Measurements from ENCODE around the gene ARNT2.

Gene ARNT2

GRCh38 chr15:80549191-80549590, 145.0 kb downstream of the ARNT2 start:
- H3K4me2 ChIP-seq (ENCODE audit: low read length): no peak overlapping the region
- H3K36me3 ChIP-seq (ENCODE audit: control insufficient read depth, insufficient read depth, low read length): no peaks in the 10 kb centered on the region
- no peak overlapping the region for H2BK120ac ChIP-seq (ENCODE audit: low read depth, low read length)
- no peak overlapping the region for H4K5ac ChIP-seq (ENCODE audit: low read length)
- H3K79me2 ChIP-seq (ENCODE audit: control insufficient read depth, insufficient read depth, low read length): no peaks in the 10 kb centered on the region
- H3K23ac ChIP-seq (ENCODE audit: low read length): no peak overlapping the region
- H3K79me1 ChIP-seq (ENCODE audit: low read length): no peaks in the 10 kb centered on the region
- H3K4me1 ChIP-seq (ENCODE audit: control insufficient read depth, low read depth, low read length): no peaks in the 10 kb centered on the region
- H2BK15ac ChIP-seq (replicated peaks; ENCODE audit: low read depth): no peak overlapping the region
- no peak overlapping the region for H3K27ac ChIP-seq (ENCODE audit: low read depth, low read length)
- no peak overlapping the region for H3K9ac ChIP-seq (ENCODE audit: low read length)
- H2BK5ac ChIP-seq (ENCODE audit: low read length): no peak overlapping the region
- no peak for DNase-seq
- no peak overlapping the region for H3K4me3 ChIP-seq (ENCODE audit: low read length)
- no peak overlapping the region for H3K56ac ChIP-seq (ENCODE audit: low read length)
- H3K4ac ChIP-seq (ENCODE audit: low read depth, low read length): no peak overlapping the region
- H3K18ac ChIP-seq (ENCODE audit: low read length): no peak overlapping the region
- H4K8ac ChIP-seq (ENCODE audit: low read depth, low read length): no peak overlapping the region
- no peaks in the 10 kb centered on the region for H3K27me3 ChIP-seq (ENCODE audit: insufficient read depth, low read length, poor library complexity)
- no CpG with 5 or more reads among the region's 1 CpG for WGBS (ENCODE audit: extremely low coverage, insufficient coverage, low lambda C conversion rate)
- no peak overlapping the region for H2AK5ac ChIP-seq (ENCODE audit: low read length)

DNA sequence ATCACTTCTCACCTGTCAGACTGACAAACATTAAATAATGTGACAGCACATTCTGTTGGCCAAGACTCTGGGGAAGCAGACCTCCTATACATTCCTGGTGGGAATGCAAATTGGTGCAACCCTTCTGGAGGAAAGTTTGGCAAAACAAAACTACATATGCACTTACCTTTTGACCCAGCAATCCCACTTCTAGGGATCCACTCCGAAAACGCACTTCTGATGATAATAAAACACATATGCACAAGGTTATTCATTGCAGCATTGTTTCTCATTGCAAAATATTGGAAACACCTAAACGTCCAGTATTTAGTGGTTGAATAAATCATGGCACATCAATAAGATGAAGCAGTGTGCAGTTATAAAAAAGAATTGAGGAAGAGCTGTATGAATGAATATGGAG, 145.5 kb downstream of the ARNT2 start:
- Histone ChIP-seq H3K23ac (ENCODE audit: low read length) (no peak overlapping the region), H3K79me2 (ENCODE audit: control insufficient read depth, insufficient read depth, low read length) (no peaks in the 10 kb centered on the region), H3K4me1 (ENCODE audit: control insufficient read depth, low read depth, low read length) (no peaks in the 10 kb centered on the region), H3K36me3 (ENCODE audit: control insufficient read depth, insufficient read depth, low read length) (no peaks in the 10 kb centered on the region), H3K4me3 (ENCODE audit: low read length) (no peak overlapping the region), H4K5ac (ENCODE audit: low read length) (no peak overlapping the region), H3K27ac (ENCODE audit: low read depth, low read length) (no peak overlapping the region), H2BK5ac (ENCODE audit: low read length) (no peak overlapping the region), H4K8ac (ENCODE audit: low read depth, low read length) (no peak overlapping the region), H3K18ac (ENCODE audit: low read length) (no peak overlapping the region), H3K27me3 (ENCODE audit: insufficient read depth, low read length, poor library complexity) (no peaks in the 10 kb centered on the region), H3K4ac (ENCODE audit: low read depth, low read length) (no peak overlapping the region), H3K56ac (ENCODE audit: low read length) (no peak overlapping the region), H2AK5ac (ENCODE audit: low read length) (no peak overlapping the region), H3K4me2 (ENCODE audit: low read length) (no peak overlapping the region), H2BK15ac (replicated peaks; ENCODE audit: low read depth) (no peak overlapping the region), H3K9ac (ENCODE audit: low read length) (no peak overlapping the region), H3K79me1 (ENCODE audit: low read length) (no peaks in the 10 kb centered on the region), H2BK120ac (ENCODE audit: low read depth, low read length) (no peak overlapping the region)
- DNase-seq: no peak
- no CpG with 5 or more reads among the region's 3 CpGs for WGBS (ENCODE audit: extremely low coverage, insufficient coverage, low lambda C conversion rate)

- H3K27ac ChIP-seq (ENCODE audit: low read depth, low read length): no peak overlapping the region
Measured at GRCh38 chr15:80550219-80550907, 146.2 kb downstream of the ARNT2 start.

GRCh38 chr15:80550908-80551260, 146.7 kb downstream of the ARNT2 start:
- WGBS (ENCODE audit: extremely low coverage, insufficient coverage, low lambda C conversion rate): no CpG with 5 or more reads among the region's 4 CpGs
- H2AK5ac ChIP-seq (ENCODE audit: low read length): no peak overlapping the region
- H3K4ac ChIP-seq (ENCODE audit: low read depth, low read length): no peak overlapping the region
- no peaks in the 10 kb centered on the region for H3K4me1 ChIP-seq (ENCODE audit: control insufficient read depth, low read depth, low read length)
- no peak overlapping the region for H4K8ac ChIP-seq (ENCODE audit: low read depth, low read length)
- no peak overlapping the region for H3K56ac ChIP-seq (ENCODE audit: low read length)
- no peak overlapping the region for H3K4me3 ChIP-seq (ENCODE audit: low read length)
- no peak overlapping the region for H3K23ac ChIP-seq (ENCODE audit: low read length)
- no peak overlapping the region for H3K9ac ChIP-seq (ENCODE audit: low read length)
- no peaks in the 10 kb centered on the region for H3K36me3 ChIP-seq (ENCODE audit: control insufficient read depth, insufficient read depth, low read length)
- no peaks in the 10 kb centered on the region for H3K27me3 ChIP-seq (ENCODE audit: insufficient read depth, low read length, poor library complexity)
- no peak overlapping the region for H3K18ac ChIP-seq (ENCODE audit: low read length)
- no peak overlapping the region for H4K5ac ChIP-seq (ENCODE audit: low read length)
- no peak overlapping the region for H3K27ac ChIP-seq (ENCODE audit: low read depth, low read length)
- no peaks in the 10 kb centered on the region for H3K79me2 ChIP-seq (ENCODE audit: control insufficient read depth, insufficient read depth, low read length)
- H3K4me2 ChIP-seq (ENCODE audit: low read length): no peak overlapping the region
- DNase-seq: no peak
- H2BK15ac ChIP-seq (replicated peaks; ENCODE audit: low read depth): no peak overlapping the region
- H2BK120ac ChIP-seq (ENCODE audit: low read depth, low read length): no peak overlapping the region
- no peaks in the 10 kb centered on the region for H3K79me1 ChIP-seq (ENCODE audit: low read length)
- H2BK5ac ChIP-seq (ENCODE audit: low read length): no peak overlapping the region

More at GRCh38 chr15:80550219-80550907, 146.2 kb downstream of the ARNT2 start:
- no CpG with 5 or more reads among the region's 5 CpGs for WGBS (ENCODE audit: extremely low coverage, insufficient coverage, low lambda C conversion rate)
- Histone ChIP-seq H4K5ac (ENCODE audit: low read length) (no peak overlapping the region), H2AK5ac (ENCODE audit: low read length) (no peak overlapping the region), H3K9ac (ENCODE audit: low read length) (no peak overlapping the region), H3K79me1 (ENCODE audit: low read length) (no peaks in the 10 kb centered on the region), H2BK5ac (ENCODE audit: low read length) (no peak overlapping the region), H3K4me3 (ENCODE audit: low read length) (no peak overlapping the region), H2BK120ac (ENCODE audit: low read depth, low read length) (no peak overlapping the region), H3K4me1 (ENCODE audit: control insufficient read depth, low read depth, low read length) (no peaks in the 10 kb centered on the region), H3K79me2 (ENCODE audit: control insufficient read depth, insufficient read depth, low read length) (no peaks in the 10 kb centered on the region), H3K4ac (ENCODE audit: low read depth, low read length) (no peak overlapping the region), H2BK15ac (replicated peaks; ENCODE audit: low read depth) (no peak overlapping the region), H3K36me3 (ENCODE audit: control insufficient read depth, insufficient read depth, low read length) (no peaks in the 10 kb centered on the region), H3K4me2 (ENCODE audit: low read length) (no peak overlapping the region), H3K56ac (ENCODE audit: low read length) (no peak overlapping the region), H3K23ac (ENCODE audit: low read length) (no peak overlapping the region), H3K18ac (ENCODE audit: low read length) (no peak overlapping the region), H3K27me3 (ENCODE audit: insufficient read depth, low read length, poor library complexity) (no peaks in the 10 kb centered on the region), H4K8ac (ENCODE audit: low read depth, low read length) (no peak overlapping the region)
- DNase-seq: no peak

- Histone ChIP-seq H3K9ac (ENCODE audit: low read length) (no peak overlapping the region), H3K36me3 (ENCODE audit: control insufficient read depth, insufficient read depth, low read length) (no peaks in the 10 kb centered on the region), H3K18ac (ENCODE audit: low read length) (no peak overlapping the region), H2AK5ac (ENCODE audit: low read length) (no peak overlapping the region), H2BK15ac (replicated peaks; ENCODE audit: low read depth) (no peak overlapping the region), H4K8ac (ENCODE audit: low read depth, low read length) (no peak overlapping the region), H3K23ac (ENCODE audit: low read length) (no peak overlapping the region), H4K5ac (ENCODE audit: low read length) (no peak overlapping the region), H3K79me1 (ENCODE audit: low read length) (no peaks in the 10 kb centered on the region), H2BK120ac (ENCODE audit: low read depth, low read length) (no peak overlapping the region), H2BK5ac (ENCODE audit: low read length) (no peak overlapping the region), H3K79me2 (ENCODE audit: control insufficient read depth, insufficient read depth, low read length) (no peaks in the 10 kb centered on the region), H3K4me3 (ENCODE audit: low read length) (no peak overlapping the region), H3K4me1 (ENCODE audit: control insufficient read depth, low read depth, low read length) (no peaks in the 10 kb centered on the region), H3K27ac (ENCODE audit: low read depth, low read length) (no peak overlapping the region), H3K27me3 (ENCODE audit: insufficient read depth, low read length, poor library complexity) (no peaks in the 10 kb centered on the region), H3K4ac (ENCODE audit: low read depth, low read length) (no peak overlapping the region), H3K4me2 (ENCODE audit: low read length) (no peak overlapping the region), H3K56ac (ENCODE audit: low read length) (no peak overlapping the region)
- no CpG with 5 or more reads among the region's 3 CpGs for WGBS (ENCODE audit: extremely low coverage, insufficient coverage, low lambda C conversion rate)
- DNase-seq: no peak
Measured at GRCh38 chr15:80551348-80551747, 147.2 kb downstream of the ARNT2 start.

DNA sequence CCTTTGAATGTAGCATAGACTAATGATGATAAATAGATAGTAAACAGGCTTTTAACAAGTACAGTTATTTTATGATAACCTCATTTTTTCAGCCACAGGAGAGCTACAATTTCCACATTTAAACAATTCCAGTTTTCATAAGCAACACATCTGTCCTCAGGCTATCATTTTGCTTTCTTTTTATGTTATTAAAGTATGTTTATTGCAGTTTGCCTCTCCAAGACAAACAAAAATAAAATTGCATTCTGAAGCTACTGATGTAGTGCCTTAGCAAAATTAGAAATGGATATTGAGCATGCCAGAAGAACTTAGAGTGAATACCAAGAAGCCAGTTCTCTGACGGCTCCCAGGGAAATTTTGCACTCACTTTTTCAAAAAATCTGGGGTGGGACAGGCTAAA, 150.4 kb downstream of the ARNT2 start:
- DNase-seq: no peak
- no CpG with 5 or more reads among the region's 1 CpG for WGBS (ENCODE audit: extremely low coverage, insufficient coverage, low lambda C conversion rate)

More for the DNA sequence above, 150.4 kb downstream of the ARNT2 start:
- H4K8ac ChIP-seq (ENCODE audit: low read depth, low read length): no peak overlapping the region
- no peak overlapping the region for H3K56ac ChIP-seq (ENCODE audit: low read length)
- H3K4ac ChIP-seq (ENCODE audit: low read depth, low read length): no peak overlapping the region
- no peak overlapping the region for H2BK15ac ChIP-seq (replicated peaks; ENCODE audit: low read depth)
- no peak overlapping the region for H3K4me3 ChIP-seq (ENCODE audit: low read length)
- no peaks in the 10 kb centered on the region for H3K27me3 ChIP-seq (ENCODE audit: insufficient read depth, low read length, poor library complexity)
- H3K4me2 ChIP-seq (ENCODE audit: low read length): no peak overlapping the region
- no peak overlapping the region for H2AK5ac ChIP-seq (ENCODE audit: low read length)
- H3K23ac ChIP-seq (ENCODE audit: low read length): no peak overlapping the region
- no peak overlapping the region for H3K18ac ChIP-seq (ENCODE audit: low read length)
- H3K9ac ChIP-seq (ENCODE audit: low read length): no peak overlapping the region
- H3K36me3 ChIP-seq (ENCODE audit: control insufficient read depth, insufficient read depth, low read length): no peaks in the 10 kb centered on the region
- H2BK120ac ChIP-seq (ENCODE audit: low read depth, low read length): no peak overlapping the region
- H3K27ac ChIP-seq (ENCODE audit: low read depth, low read length): no peak overlapping the region
- H3K79me2 ChIP-seq (ENCODE audit: control insufficient read depth, insufficient read depth, low read length): no peaks in the 10 kb centered on the region
- H3K4me1 ChIP-seq (ENCODE audit: control insufficient read depth, low read depth, low read length): no peaks in the 10 kb centered on the region
- H4K5ac ChIP-seq (ENCODE audit: low read length): no peak overlapping the region
- no peak overlapping the region for H2BK5ac ChIP-seq (ENCODE audit: low read length)
- H3K79me1 ChIP-seq (ENCODE audit: low read length): no peaks in the 10 kb centered on the region
